ENCODE results near the gene ANK3.

The ANK3 gene

DNA sequence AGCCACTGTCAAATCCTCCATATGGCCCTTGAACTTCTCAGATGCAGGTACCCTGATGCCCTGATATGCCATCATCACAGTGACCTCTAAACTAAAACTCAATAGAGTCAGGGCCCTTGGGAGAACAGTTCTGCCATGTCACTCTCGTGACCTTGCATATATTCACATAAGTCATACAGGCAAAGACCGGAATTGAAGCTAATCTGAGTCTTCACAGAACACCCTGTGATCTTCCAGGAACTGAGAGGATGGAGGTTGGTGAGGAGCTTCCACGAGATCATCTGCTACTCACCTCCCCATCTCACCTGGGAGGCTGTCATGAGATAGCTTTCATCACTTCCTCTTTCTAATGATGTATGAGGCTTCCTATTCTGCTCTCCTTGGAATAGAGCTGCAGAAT, 254.7 kb downstream of the ANK3 start:
- no peak overlapping the region for H3K27ac ChIP-seq
- no peaks in the 10 kb centered on the region for H3K36me3 ChIP-seq
- H3K4me3 ChIP-seq (ENCODE audit: low read depth, low read length), result no peak overlapping the region
- no peaks in the 10 kb centered on the region for H3K9me3 ChIP-seq (ENCODE audit: severe bottlenecking)
- H3K27me3 ChIP-seq (ENCODE audit: insufficient read depth, low read depth, severe bottlenecking), result no peaks in the 10 kb centered on the region
- DNase-seq, result no peak
- TF ChIP-seq, protein P1, sequence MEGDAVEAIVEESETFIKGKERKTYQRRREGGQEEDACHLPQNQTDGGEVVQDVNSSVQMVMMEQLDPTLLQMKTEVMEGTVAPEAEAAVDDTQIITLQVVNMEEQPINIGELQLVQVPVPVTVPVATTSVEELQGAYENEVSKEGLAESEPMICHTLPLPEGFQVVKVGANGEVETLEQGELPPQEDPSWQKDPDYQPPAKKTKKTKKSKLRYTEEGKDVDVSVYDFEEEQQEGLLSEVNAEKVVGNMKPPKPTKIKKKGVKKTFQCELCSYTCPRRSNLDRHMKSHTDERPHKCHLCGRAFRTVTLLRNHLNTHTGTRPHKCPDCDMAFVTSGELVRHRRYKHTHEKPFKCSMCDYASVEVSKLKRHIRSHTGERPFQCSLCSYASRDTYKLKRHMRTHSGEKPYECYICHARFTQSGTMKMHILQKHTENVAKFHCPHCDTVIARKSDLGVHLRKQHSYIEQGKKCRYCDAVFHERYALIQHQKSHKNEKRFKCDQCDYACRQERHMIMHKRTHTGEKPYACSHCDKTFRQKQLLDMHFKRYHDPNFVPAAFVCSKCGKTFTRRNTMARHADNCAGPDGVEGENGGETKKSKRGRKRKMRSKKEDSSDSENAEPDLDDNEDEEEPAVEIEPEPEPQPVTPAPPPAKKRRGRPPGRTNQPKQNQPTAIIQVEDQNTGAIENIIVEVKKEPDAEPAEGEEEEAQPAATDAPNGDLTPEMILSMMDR (IDR thresholded peaks at IDR 0.05; ENCODE audit: low read depth, low read length), result no peak

DNA sequence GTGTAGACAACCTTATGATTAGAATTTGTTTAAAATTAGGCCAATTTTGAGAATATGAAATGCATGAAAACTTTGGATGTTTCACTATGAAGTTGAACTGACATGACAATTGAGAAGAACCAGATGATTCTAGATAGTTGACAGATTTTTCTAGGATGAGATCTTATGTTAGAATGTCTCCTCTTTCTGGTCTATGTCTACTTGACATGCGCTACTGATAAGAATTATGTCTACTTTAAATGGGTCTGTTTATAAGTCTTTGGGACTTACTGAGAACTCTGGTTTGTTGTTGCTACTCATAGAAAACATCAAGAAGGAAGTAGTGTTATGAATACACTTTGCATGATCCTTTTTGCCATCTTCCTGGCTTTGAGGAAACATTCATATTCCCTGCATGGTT, 255.1 kb downstream of the ANK3 start:
- Histone ChIP-seq H3K9me3 (ENCODE audit: severe bottlenecking) (no peaks in the 10 kb centered on the region), H3K4me3 (ENCODE audit: low read depth, low read length) (no peak overlapping the region), H3K27me3 (ENCODE audit: insufficient read depth, low read depth, severe bottlenecking) (no peaks in the 10 kb centered on the region), H3K36me3 (no peaks in the 10 kb centered on the region), H3K27ac (no peak overlapping the region)
- no peak for DNase-seq
- TF ChIP-seq, protein P1 (IDR thresholded peaks at IDR 0.05; ENCODE audit: low read depth, low read length), result no peak

DNA sequence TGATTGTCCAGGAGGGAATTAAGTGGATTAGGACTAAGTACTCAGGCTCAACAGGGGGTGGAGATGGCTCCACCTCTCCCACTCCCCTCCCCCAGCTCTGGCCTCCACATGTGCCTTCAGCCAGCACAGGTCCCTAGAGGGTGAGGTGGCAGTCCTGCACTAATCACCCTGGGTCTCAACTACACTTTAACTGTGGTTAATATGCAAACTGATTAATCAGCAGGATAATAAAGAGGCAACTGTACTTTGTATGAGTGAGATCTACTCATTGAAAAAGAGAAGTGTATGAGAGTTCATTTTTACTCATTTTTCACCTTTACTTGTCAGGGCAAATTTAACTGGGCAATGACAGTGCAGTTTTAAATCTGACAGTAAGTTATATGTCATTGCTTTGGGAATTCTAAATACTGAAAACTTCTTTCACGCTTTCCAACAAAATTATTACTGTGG, 259.5 kb downstream of the ANK3 start:
- peak; percentile 93 for DNase-seq
- no peaks in the 10 kb centered on the region for H3K27me3 ChIP-seq (ENCODE audit: insufficient read depth, low read depth, severe bottlenecking)
- no peak overlapping the region; the same call in 1 of the 2 replicates for H3K27ac ChIP-seq
- H3K36me3 ChIP-seq, result no peaks in the 10 kb centered on the region
- no peaks in the 10 kb centered on the region for H3K9me3 ChIP-seq (ENCODE audit: severe bottlenecking)
- TF ChIP-seq, protein P1 (IDR thresholded peaks at IDR 0.05; ENCODE audit: low read depth, low read length), result no peak
- H3K4me3 ChIP-seq (ENCODE audit: low read depth, low read length), result no peak overlapping the region

DNA sequence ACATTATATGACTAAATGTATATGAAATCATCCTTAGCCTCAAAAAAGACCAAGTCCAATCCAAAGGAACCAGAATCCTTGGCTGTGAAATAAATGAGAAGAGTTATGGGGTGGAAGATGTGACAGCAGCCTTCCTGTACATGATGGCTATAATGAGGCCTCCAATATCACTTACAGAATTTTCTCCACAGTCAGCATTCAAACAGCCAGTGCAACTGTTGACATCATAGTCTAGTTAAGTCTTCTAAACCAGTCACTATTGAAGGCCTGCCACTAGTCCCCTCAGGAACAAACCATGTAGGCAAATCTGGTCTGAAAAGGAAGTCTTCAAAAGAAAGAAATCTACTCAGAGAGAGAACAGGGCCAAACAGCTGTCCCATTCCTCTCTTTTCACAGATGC, 263.8 kb downstream of the ANK3 start:
- H3K27ac ChIP-seq, result no peak overlapping the region
- TF ChIP-seq, protein P1 (IDR thresholded peaks at IDR 0.05; ENCODE audit: low read depth, low read length), result no peak
- DNase-seq, result no peak
- H3K4me3 ChIP-seq (ENCODE audit: low read depth, low read length), result no peak overlapping the region
- no peaks in the 10 kb centered on the region for H3K9me3 ChIP-seq (ENCODE audit: severe bottlenecking)
- H3K27me3 ChIP-seq (ENCODE audit: insufficient read depth, low read depth, severe bottlenecking), result no peaks in the 10 kb centered on the region
- H3K36me3 ChIP-seq, result no peaks in the 10 kb centered on the region

DNA sequence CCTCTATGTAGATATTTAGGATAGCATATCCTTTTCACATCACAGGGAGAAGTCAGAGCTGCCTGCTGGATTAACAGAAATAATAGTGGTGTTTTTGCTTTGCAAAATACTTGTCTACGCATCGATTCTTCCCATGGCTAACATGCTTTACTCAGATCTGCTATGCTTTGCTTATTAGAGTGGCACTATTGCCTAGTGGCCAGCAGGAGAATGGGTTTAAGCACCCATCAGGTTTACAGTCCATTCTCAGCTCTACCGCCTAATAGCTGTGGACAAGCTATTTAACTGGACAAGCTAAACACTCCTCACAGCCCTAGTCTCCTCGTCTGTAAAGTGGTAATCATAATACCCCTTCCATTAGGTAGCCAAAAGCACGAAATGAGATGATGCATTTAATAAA, 265.1 kb downstream of the ANK3 start:
- Histone ChIP-seq H3K27ac (no peak overlapping the region), H3K4me3 (ENCODE audit: low read depth, low read length) (no peak overlapping the region), H3K27me3 (ENCODE audit: insufficient read depth, low read depth, severe bottlenecking) (no peaks in the 10 kb centered on the region), H3K36me3 (no peaks in the 10 kb centered on the region), H3K9me3 (ENCODE audit: severe bottlenecking) (no peaks in the 10 kb centered on the region)
- DNase-seq, result no peak
- TF ChIP-seq, protein P1 (IDR thresholded peaks at IDR 0.05; ENCODE audit: low read depth, low read length), result no peak

DNA sequence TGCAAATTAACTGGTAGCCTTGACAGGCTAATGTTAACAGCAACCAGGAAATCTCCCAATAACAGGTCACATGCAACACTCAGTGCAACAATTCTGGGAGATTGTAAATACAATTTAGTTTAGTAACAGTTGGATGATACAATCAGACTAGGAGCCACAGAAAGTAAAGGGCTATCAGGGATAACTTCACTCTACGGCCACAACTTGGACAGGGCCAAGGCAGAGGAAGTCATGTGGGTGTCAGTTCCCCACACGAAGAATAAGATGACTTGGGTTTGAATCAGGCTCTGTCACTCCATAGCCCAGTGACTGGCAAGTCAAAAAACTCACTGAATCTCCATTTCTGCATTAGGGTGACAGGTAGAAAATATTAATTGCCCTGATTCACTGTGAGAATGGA, 266.0 kb downstream of the ANK3 start:
- H3K4me3 ChIP-seq (ENCODE audit: low read depth, low read length), result no peak overlapping the region
- DNase-seq, result no peak
- no peaks in the 10 kb centered on the region for H3K36me3 ChIP-seq
- H3K9me3 ChIP-seq (ENCODE audit: severe bottlenecking), result no peaks in the 10 kb centered on the region
- no peak overlapping the region for H3K27ac ChIP-seq
- H3K27me3 ChIP-seq (ENCODE audit: insufficient read depth, low read depth, severe bottlenecking), result no peaks in the 10 kb centered on the region
- TF ChIP-seq, protein P1 (IDR thresholded peaks at IDR 0.05; ENCODE audit: low read depth, low read length), result no peak

Data from WERI-Rb-1 (cell line).